Measurements from ENCODE around the gene OR1Q1.
"Not testable (repeated sequence)": the region's sequence is repeated elsewhere in the genome, so short reads cannot be mapped to it uniquely, and the experiment has no call there.

Gene OR1Q1, protein sequence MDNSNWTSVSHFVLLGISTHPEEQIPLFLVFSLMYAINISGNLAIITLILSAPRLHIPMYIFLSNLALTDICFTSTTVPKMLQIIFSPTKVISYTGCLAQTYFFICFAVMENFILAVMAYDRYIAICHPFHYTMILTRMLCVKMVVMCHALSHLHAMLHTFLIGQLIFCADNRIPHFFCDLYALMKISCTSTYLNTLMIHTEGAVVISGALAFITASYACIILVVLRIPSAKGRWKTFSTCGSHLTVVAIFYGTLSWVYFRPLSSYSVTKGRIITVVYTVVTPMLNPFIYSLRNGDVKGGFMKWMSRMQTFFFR

GRCh38 chr9:122614362-122614761 lies at the start of gene OR1Q1:
Gene OR1Q1, plus strand, starts transcription at chr9:122614738. Its CDS starts 0 bp downstream, at chr9:122614738.
- Histone ChIP-seq H3K36me3 (ENCODE audit: control insufficient read depth in 2 of 2, insufficient read depth in 2 of 2, low read length in 2 of 2) (no peaks in the 10 kb centered on the region), H3K4me1 (ENCODE audit: control insufficient read depth, insufficient read depth, low read length) (no peaks in the 10 kb centered on the region), H3K27ac (ENCODE audit: low read length) (no peak within 1 kb of the TSS), H3K9me3 (ENCODE audit: control insufficient read depth in 2 of 2, low read length in 2 of 2) (no peaks in the 10 kb centered on the region), H3K4me3 (ENCODE audit: low read length in 2 of 2) (no peak within 1 kb of the TSS), H3K9ac (ENCODE audit: low read length in 2 of 2) (no peak within 1 kb of the TSS), H3K27me3 (ENCODE audit: control insufficient read depth in 1 of 2, insufficient read depth in 2 of 2, low read length in 2 of 2) (no peaks in the 10 kb centered on the region)

GRCh38 chr9:122567901-122568300 lies 46.6 kb upstream of the OR1Q1 start:
- Histone ChIP-seq H3K4me3 (ENCODE audit: low read length in 2 of 2) (no peak overlapping the region), H3K4me1 (ENCODE audit: control insufficient read depth, insufficient read depth, low read length) (no peaks in the 10 kb centered on the region), H3K36me3 (ENCODE audit: control insufficient read depth in 2 of 2, insufficient read depth in 2 of 2, low read length in 2 of 2) (no peaks in the 10 kb centered on the region), H3K9me3 (ENCODE audit: control insufficient read depth in 2 of 2, low read length in 2 of 2) (peaks cover 3 to 13% of the 10 kb centered on the region in 2 donors), H3K27me3 (ENCODE audit: control insufficient read depth in 1 of 2, insufficient read depth in 2 of 2, low read length in 2 of 2) (peaks cover 0 to 3% of the 10 kb centered on the region in 2 donors), H3K9ac (ENCODE audit: low read length in 2 of 2) (no peak overlapping the region), H3K27ac (ENCODE audit: low read length) (no peak overlapping the region)

- Histone ChIP-seq H3K4me3 (ENCODE audit: low read length in 2 of 2) (no peak overlapping the region), H3K27ac (ENCODE audit: low read length) (no peak overlapping the region), H3K9me3 (ENCODE audit: control insufficient read depth in 2 of 2, low read length in 2 of 2) (no peaks in the 10 kb centered on the region), H3K4me1 (ENCODE audit: control insufficient read depth, insufficient read depth, low read length) (no peaks in the 10 kb centered on the region), H3K36me3 (ENCODE audit: control insufficient read depth in 2 of 2, insufficient read depth in 2 of 2, low read length in 2 of 2) (no peaks in the 10 kb centered on the region), H3K9ac (ENCODE audit: low read length in 2 of 2) (no peak overlapping the region), H3K27me3 (ENCODE audit: control insufficient read depth in 1 of 2, insufficient read depth in 2 of 2, low read length in 2 of 2) (no peaks in the 10 kb centered on the region)
Measured at GRCh38 chr9:122572456-122572855, 42.1 kb upstream of the OR1Q1 start.

DNA sequence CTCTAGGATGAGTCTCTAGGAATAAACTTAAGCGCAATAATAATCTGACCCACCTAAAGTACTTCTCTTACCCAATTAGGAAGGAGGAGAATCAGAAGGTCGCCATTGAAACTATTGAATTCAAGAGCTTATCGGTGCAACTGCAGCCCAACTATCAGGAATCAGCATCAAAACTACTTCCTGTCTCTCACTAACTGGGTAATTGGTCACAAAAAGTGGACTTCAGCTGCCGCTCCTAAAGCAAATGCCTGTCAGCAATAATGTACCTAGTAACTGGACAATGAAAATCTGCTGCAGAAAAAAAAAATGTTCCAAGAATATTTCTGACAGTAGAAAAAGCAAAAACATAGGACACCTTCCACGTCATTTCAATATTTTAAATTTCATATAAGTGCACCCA lies 34.7 kb upstream of the OR1Q1 start:
- H3K4me3 ChIP-seq (ENCODE audit: low read length in 2 of 2), result no peak overlapping the region
- no peaks in the 10 kb centered on the region for H3K4me1 ChIP-seq (ENCODE audit: control insufficient read depth, insufficient read depth, low read length)
- no peaks in the 10 kb centered on the region for H3K36me3 ChIP-seq (ENCODE audit: control insufficient read depth in 2 of 2, insufficient read depth in 2 of 2, low read length in 2 of 2)
- no peaks in the 10 kb centered on the region for H3K27me3 ChIP-seq (ENCODE audit: control insufficient read depth in 1 of 2, insufficient read depth in 2 of 2, low read length in 2 of 2)
- no peak overlapping the region for H3K27ac ChIP-seq (ENCODE audit: low read length)
- H3K9me3 ChIP-seq (ENCODE audit: control insufficient read depth in 2 of 2, low read length in 2 of 2), result no peaks in the 10 kb centered on the region
- H3K9ac ChIP-seq (ENCODE audit: low read length in 2 of 2), result no peak overlapping the region

GRCh38 chr9:122580360-122580759 lies 34.2 kb upstream of the OR1Q1 start:
- Histone ChIP-seq H3K9me3 (ENCODE audit: control insufficient read depth in 2 of 2, low read length in 2 of 2) (no peaks in the 10 kb centered on the region), H3K36me3 (ENCODE audit: control insufficient read depth in 2 of 2, insufficient read depth in 2 of 2, low read length in 2 of 2) (no peaks in the 10 kb centered on the region)

GRCh38 chr9:122583284-122583683 lies 31.3 kb upstream of the OR1Q1 start, which contains the start of gene OR1L8:
Gene OR1L8, minus strand, starts transcription at chr9:122583384. Its CDS starts 14,907 bp downstream, at chr9:122568477.
- H3K9me3 ChIP-seq (ENCODE audit: control insufficient read depth in 2 of 2, low read length in 2 of 2); H3K27me3 ChIP-seq (ENCODE audit: control insufficient read depth in 1 of 2, insufficient read depth in 2 of 2, low read length in 2 of 2); H3K9ac ChIP-seq (ENCODE audit: low read length in 2 of 2); H3K27ac ChIP-seq (ENCODE audit: low read length); H3K36me3 ChIP-seq (ENCODE audit: control insufficient read depth in 2 of 2, insufficient read depth in 2 of 2, low read length in 2 of 2); H3K4me1 ChIP-seq (ENCODE audit: control insufficient read depth, insufficient read depth, low read length); H3K4me3 ChIP-seq (ENCODE audit: low read length in 2 of 2): not testable (repeated sequence)

More at GRCh38 chr9:122580360-122580759, 34.2 kb upstream of the OR1Q1 start:
- Histone ChIP-seq H3K27me3 (ENCODE audit: control insufficient read depth in 1 of 2, insufficient read depth in 2 of 2, low read length in 2 of 2) (no peaks in the 10 kb centered on the region), H3K27ac (ENCODE audit: low read length) (no peak overlapping the region), H3K4me3 (ENCODE audit: low read length in 2 of 2) (no peak overlapping the region), H3K4me1 (ENCODE audit: control insufficient read depth, insufficient read depth, low read length) (no peaks in the 10 kb centered on the region), H3K9ac (ENCODE audit: low read length in 2 of 2) (no peak overlapping the region)

GRCh38 chr9:122605691-122606090 lies 8.8 kb upstream of the OR1Q1 start:
- H3K9me3 ChIP-seq (ENCODE audit: control insufficient read depth in 2 of 2, low read length in 2 of 2), result no peaks in the 10 kb centered on the region
- H3K27ac ChIP-seq (ENCODE audit: low read length), result no peak overlapping the region
- no peaks in the 10 kb centered on the region for H3K36me3 ChIP-seq (ENCODE audit: control insufficient read depth in 2 of 2, insufficient read depth in 2 of 2, low read length in 2 of 2)
- H3K4me3 ChIP-seq (ENCODE audit: low read length in 2 of 2), result no peak overlapping the region
- H3K4me1 ChIP-seq (ENCODE audit: control insufficient read depth, insufficient read depth, low read length), result no peaks in the 10 kb centered on the region
- H3K9ac ChIP-seq (ENCODE audit: low read length in 2 of 2), result no peak overlapping the region
- H3K27me3 ChIP-seq (ENCODE audit: control insufficient read depth in 1 of 2, insufficient read depth in 2 of 2, low read length in 2 of 2), result no peaks in the 10 kb centered on the region

- no peaks in the 10 kb centered on the region for H3K9me3 ChIP-seq (ENCODE audit: control insufficient read depth in 2 of 2, low read length in 2 of 2)
- H3K27ac ChIP-seq (ENCODE audit: low read length), result no peak overlapping the region
- no peaks in the 10 kb centered on the region for H3K4me1 ChIP-seq (ENCODE audit: control insufficient read depth, insufficient read depth, low read length)
- H3K27me3 ChIP-seq (ENCODE audit: control insufficient read depth in 1 of 2, insufficient read depth in 2 of 2, low read length in 2 of 2), result no peaks in the 10 kb centered on the region
- H3K4me3 ChIP-seq (ENCODE audit: low read length in 2 of 2), result no peak overlapping the region
- no peak overlapping the region for H3K9ac ChIP-seq (ENCODE audit: low read length in 2 of 2)
- H3K36me3 ChIP-seq (ENCODE audit: control insufficient read depth in 2 of 2, insufficient read depth in 2 of 2, low read length in 2 of 2), result no peaks in the 10 kb centered on the region
Measured at GRCh38 chr9:122606587-122606986, 8.0 kb upstream of the OR1Q1 start.

- no peaks in the 10 kb centered on the region for H3K4me1 ChIP-seq (ENCODE audit: control insufficient read depth, insufficient read depth, low read length)
- H3K4me3 ChIP-seq (ENCODE audit: low read length in 2 of 2), result no peak overlapping the region
- no peaks in the 10 kb centered on the region for H3K36me3 ChIP-seq (ENCODE audit: control insufficient read depth in 2 of 2, insufficient read depth in 2 of 2, low read length in 2 of 2)
- H3K27me3 ChIP-seq (ENCODE audit: control insufficient read depth in 1 of 2, insufficient read depth in 2 of 2, low read length in 2 of 2), result no peaks in the 10 kb centered on the region
- H3K9me3 ChIP-seq (ENCODE audit: control insufficient read depth in 2 of 2, low read length in 2 of 2), result no peaks in the 10 kb centered on the region
- H3K9ac ChIP-seq (ENCODE audit: low read length in 2 of 2), result no peak overlapping the region
- no peak overlapping the region for H3K27ac ChIP-seq (ENCODE audit: low read length)
Measured at GRCh38 chr9:122609804-122610203, 4.7 kb upstream of the OR1Q1 start.

DNA sequence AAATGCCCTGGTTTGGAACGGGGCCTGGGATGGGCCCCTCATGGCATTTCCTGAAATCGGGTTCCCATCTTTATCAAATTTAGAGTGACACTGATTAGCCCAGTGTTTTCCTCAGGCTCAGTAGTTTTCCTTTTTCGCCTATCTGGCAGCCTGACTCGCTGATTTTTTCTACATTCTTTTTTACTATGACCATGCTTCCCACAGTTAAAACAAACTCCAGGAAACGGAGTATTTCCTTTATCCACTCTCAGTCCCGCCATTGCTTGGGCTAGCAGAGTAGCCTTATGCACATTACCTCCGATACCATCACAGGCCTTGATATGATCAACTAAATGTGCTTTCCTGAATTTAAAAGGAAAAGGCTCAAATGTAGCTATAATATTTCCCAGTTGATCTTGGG lies 5.5 kb downstream of the OR1Q1 start:
- no peaks in the 10 kb centered on the region for H3K4me1 ChIP-seq (ENCODE audit: control insufficient read depth, insufficient read depth, low read length)
- H3K9ac ChIP-seq (ENCODE audit: low read length in 2 of 2), result no peak overlapping the region
- H3K4me3 ChIP-seq (ENCODE audit: low read length in 2 of 2), result no peak overlapping the region
- H3K27me3 ChIP-seq (ENCODE audit: control insufficient read depth in 1 of 2, insufficient read depth in 2 of 2, low read length in 2 of 2), result no peaks in the 10 kb centered on the region
- H3K9me3 ChIP-seq (ENCODE audit: control insufficient read depth in 2 of 2, low read length in 2 of 2), result no peaks in the 10 kb centered on the region
- H3K27ac ChIP-seq (ENCODE audit: low read length), result no peak overlapping the region
- H3K36me3 ChIP-seq (ENCODE audit: control insufficient read depth in 2 of 2, insufficient read depth in 2 of 2, low read length in 2 of 2), result no peaks in the 10 kb centered on the region

- H3K4me3 ChIP-seq (ENCODE audit: low read length in 2 of 2), result no peak overlapping the region
- H3K9ac ChIP-seq (ENCODE audit: low read length in 2 of 2), result no peak overlapping the region
- no peaks in the 10 kb centered on the region for H3K27me3 ChIP-seq (ENCODE audit: control insufficient read depth in 1 of 2, insufficient read depth in 2 of 2, low read length in 2 of 2)
- H3K27ac ChIP-seq (ENCODE audit: low read length), result no peak overlapping the region
- no peaks in the 10 kb centered on the region for H3K36me3 ChIP-seq (ENCODE audit: control insufficient read depth in 2 of 2, insufficient read depth in 2 of 2, low read length in 2 of 2)
- peaks cover 0 to 19% of the 10 kb centered on the region in 2 donors for H3K9me3 ChIP-seq (ENCODE audit: control insufficient read depth in 2 of 2, low read length in 2 of 2)
- H3K4me1 ChIP-seq (ENCODE audit: control insufficient read depth, insufficient read depth, low read length), result no peaks in the 10 kb centered on the region
Measured at GRCh38 chr9:122642226-122642625, 27.7 kb downstream of the OR1Q1 start.

Measured in stomach smooth muscle (tissue), 2 donors.